Trophoblast cell (in vitro differentiated cells and primary cell): ENCODE data around the gene TMOD1.

Experiments used
- DNase-seq, 2 donors: peaks; one replicate each; pipeline ENCODE4 v3.0.0-alpha.2; 2016
- H2AFZ ChIP-seq: 2 replicates; pipeline ENCODE4 v1.6.1; 2013; ENCODE audit warnings: low read length, moderate library complexity, mild to moderate bottlenecking; ENCODE audit not compliant: insufficient read depth, poor library complexity
- H2AK5ac ChIP-seq: 2 replicates; pipeline ENCODE4 v1.6.1; 2013; ENCODE audit warnings: mild to moderate bottlenecking, low read length
- H2BK120ac ChIP-seq: 2 replicates; pipeline ENCODE4 v1.6.1; 2013; ENCODE audit warnings: low read length, mild to moderate bottlenecking, moderate library complexity; ENCODE audit not compliant: insufficient read depth, poor library complexity
- H2BK12ac ChIP-seq: 2 replicates; pipeline ENCODE4 v1.6.1; 2013; ENCODE audit warnings: mild to moderate bottlenecking, low read length, moderate library complexity
- H2BK5ac ChIP-seq: 2 replicates; pipeline ENCODE4 v1.6.1; 2013; ENCODE audit warnings: low read length, low read depth, moderate library complexity, mild to moderate bottlenecking; ENCODE audit not compliant: poor library complexity
- H3K14ac ChIP-seq: 2 replicates; pipeline ENCODE4 v1.6.1; 2013; ENCODE audit warnings: mild to moderate bottlenecking, low read length
- H3K18ac ChIP-seq: 2 replicates; pipeline ENCODE4 v1.6.1; 2013; ENCODE audit warnings: mild to moderate bottlenecking, low read length
- H3K23ac ChIP-seq: 2 replicates; pipeline ENCODE4 v1.6.1; 2013; ENCODE audit warnings: low read length
- H3K27ac ChIP-seq: 2 replicates; pipeline ENCODE4 v1.5.1; 2013; ENCODE audit warnings: low read depth, mild to moderate bottlenecking, inconsistent platforms, low read length, moderate library complexity
- H3K27me3 ChIP-seq: 2 replicates; pipeline ENCODE4 v1.6.1; 2013; ENCODE audit warnings: inconsistent platforms, mild to moderate bottlenecking, low read length, moderate library complexity; ENCODE audit not compliant: insufficient read depth
- H3K36me3 ChIP-seq, 2 experiments: 1 replicate in 1 of 2; 2 replicates in 1 of 2; pipeline ENCODE4 v1.6.1; 2013; ENCODE audit warnings: low read length in 2 of 2, mild to moderate bottlenecking in 2 of 2, moderate library complexity in 1 of 2; ENCODE audit not compliant: insufficient read depth in 2 of 2, control insufficient read depth in 1 of 2
- H3K4ac ChIP-seq: 2 replicates; pipeline ENCODE4 v1.6.1; 2013; ENCODE audit warnings: low read depth, mild to moderate bottlenecking, low read length, moderate library complexity
- H3K4me1 ChIP-seq, 2 experiments: 1 replicate in 1 of 2; 2 replicates in 1 of 2; pipeline ENCODE4 v1.6.1; 2013; ENCODE audit warnings: low read length in 2 of 2, mild to moderate bottlenecking in 2 of 2, moderate library complexity in 1 of 2; ENCODE audit not compliant: insufficient read depth in 2 of 2, control insufficient read depth in 1 of 2
- H3K4me2 ChIP-seq: 2 replicates; pipeline ENCODE4 v1.6.1; 2013; ENCODE audit warnings: inconsistent platforms, mild to moderate bottlenecking, low read length, moderate library complexity
- H3K4me3 ChIP-seq: 2 replicates; pipeline ENCODE4 v1.5.1; 2013; ENCODE audit warnings: mild to moderate bottlenecking, low read depth, low read length, inconsistent platforms
- H3K79me1 ChIP-seq: one replicate; pipeline ENCODE4 v1.6.1; 2013; ENCODE audit warnings: low read length
- H3K79me2 ChIP-seq: 2 replicates; pipeline ENCODE4 v1.6.1; 2013; ENCODE audit warnings: low read length, mild to moderate bottlenecking; ENCODE audit not compliant: control insufficient read depth, insufficient read depth, poor library complexity
- H3K9ac ChIP-seq: 2 replicates; pipeline ENCODE4 v1.6.1; 2013; ENCODE audit warnings: mild to moderate bottlenecking, low read length
- H3K9me3 ChIP-seq: 2 replicates; pipeline ENCODE4 v1.6.1; 2013; ENCODE audit warnings: low read depth, mild to moderate bottlenecking, control low read depth, inconsistent platforms, low read length; ENCODE audit not compliant: insufficient read depth
- H4K12ac ChIP-seq: 2 replicates; pipeline ENCODE4 v1.6.1; 2013; ENCODE audit warnings: low read depth, mild to moderate bottlenecking, low read length, moderate library complexity
- H4K8ac ChIP-seq: 2 replicates; pipeline ENCODE4 v1.6.1; 2013; ENCODE audit warnings: low read depth, mild to moderate bottlenecking, low read length, moderate library complexity
- H4K91ac ChIP-seq: one replicate; pipeline ENCODE4 v1.6.1; 2013; ENCODE audit warnings: low read depth, mild to moderate bottlenecking, low read length, moderate library complexity
- WGBS: extraction: QIAGEN DNeasy Blood & Tissue Kit; methylation state at CpG from one replicate; pipeline ENCODE4 v1.1.7; 2013; ENCODE audit warnings: missing lambda C conversion rate; ENCODE audit not compliant: insufficient read length, insufficient coverage; ENCODE audit errors: extremely low coverage; 5-methylcytosine and 5-hydroxymethylcytosine counted together

Gene TMOD1

GRCh38 chr9:97557606-97558095, 56.2 kb downstream of the TMOD1 start:
- Histone ChIP-seq H3K27me3 (no peaks in the 10 kb centered on the region), H3K4me2 (no peak overlapping the region), H4K8ac (no peak overlapping the region), H2BK12ac (no peak overlapping the region), H3K4me1 (no peaks in the 10 kb centered on the region), H3K4me3 (no peak overlapping the region), H3K79me1 (no peaks in the 10 kb centered on the region), H3K9me3 (no peaks in the 10 kb centered on the region), H4K91ac (no peak overlapping the region), H2BK5ac (no peak overlapping the region), H3K9ac (no peak overlapping the region), H3K36me3 (no peaks in the 10 kb centered on the region), H3K79me2 (no peaks in the 10 kb centered on the region), H2AK5ac (no peak overlapping the region), H3K27ac (no peak overlapping the region), H3K18ac (no peak overlapping the region), H3K14ac (no peak overlapping the region), H3K4ac (no peak overlapping the region), H3K23ac (no peak overlapping the region), H4K12ac (no peak overlapping the region), H2BK120ac (no peak overlapping the region), H2AFZ (no peak overlapping the region)
- DNase-seq, result no peak
- no CpG with 5 or more reads among the region's 7 CpGs for WGBS

- Histone ChIP-seq H2AFZ (no peak overlapping the region), H2AK5ac (no peak overlapping the region), H3K14ac (no peak overlapping the region), H4K91ac (no peak overlapping the region), H3K36me3 (no peaks in the 10 kb centered on the region), H3K27me3 (no peaks in the 10 kb centered on the region), H3K4ac (no peak overlapping the region), H2BK12ac (no peak overlapping the region), H4K8ac (no peak overlapping the region), H3K4me3 (no peak overlapping the region), H3K9ac (no peak overlapping the region), H3K27ac (no peak overlapping the region), H3K79me1 (no peaks in the 10 kb centered on the region), H3K9me3 (no peaks in the 10 kb centered on the region), H3K79me2 (no peaks in the 10 kb centered on the region), H3K4me2 (no peak overlapping the region), H3K18ac (no peak overlapping the region), H2BK5ac (no peak overlapping the region), H3K23ac (no peak overlapping the region), H3K4me1 (no peaks in the 10 kb centered on the region), H4K12ac (no peak overlapping the region), H2BK120ac (no peak overlapping the region)
- no CpG with 5 or more reads among the region's 3 CpGs for WGBS
- DNase-seq, result no peak
Observed at GRCh38 chr9:97558701-97559101, 57.2 kb downstream of the TMOD1 start.

GRCh38 chr9:97559111-97559514, 57.6 kb downstream of the TMOD1 start:
- no CpG with 5 or more reads among the region's 10 CpGs for WGBS
- H3K14ac ChIP-seq, result no peak overlapping the region
- no peak overlapping the region for H2BK120ac ChIP-seq
- no peak overlapping the region for H2AFZ ChIP-seq
- no peak overlapping the region for H3K27ac ChIP-seq
- no peak for DNase-seq
- H3K4ac ChIP-seq, result no peak overlapping the region
- H4K91ac ChIP-seq, result no peak overlapping the region
- H3K9ac ChIP-seq, result no peak overlapping the region
- no peak overlapping the region for H3K18ac ChIP-seq
- H2BK12ac ChIP-seq, result no peak overlapping the region
- no peaks in the 10 kb centered on the region for H3K27me3 ChIP-seq
- H2AK5ac ChIP-seq, result no peak overlapping the region
- H3K4me1 ChIP-seq, result no peaks in the 10 kb centered on the region
- H2BK5ac ChIP-seq, result no peak overlapping the region
- no peaks in the 10 kb centered on the region for H3K79me1 ChIP-seq
- H3K79me2 ChIP-seq, result no peaks in the 10 kb centered on the region
- H3K4me2 ChIP-seq, result no peak overlapping the region
- no peak overlapping the region for H4K12ac ChIP-seq
- H3K36me3 ChIP-seq, result no peaks in the 10 kb centered on the region
- H3K23ac ChIP-seq, result no peak overlapping the region
- no peaks in the 10 kb centered on the region for H3K9me3 ChIP-seq
- H3K4me3 ChIP-seq, result no peak overlapping the region
- no peak overlapping the region for H4K8ac ChIP-seq

GRCh38 chr9:97560154-97560553, 58.7 kb downstream of the TMOD1 start:
- WGBS, result no CpG with 5 or more reads among the region's 6 CpGs

More at GRCh38 chr9:97560154-97560553, 58.7 kb downstream of the TMOD1 start:
- Histone ChIP-seq H3K27ac (no peak overlapping the region), H2BK120ac (no peak overlapping the region), H3K4me3 (no peak overlapping the region), H3K79me2 (no peaks in the 10 kb centered on the region), H3K14ac (no peak overlapping the region), H2AK5ac (no peak overlapping the region), H3K23ac (no peak overlapping the region), H3K4me1 (no peaks in the 10 kb centered on the region), H3K4me2 (no peak overlapping the region), H4K12ac (no peak overlapping the region), H3K4ac (no peak overlapping the region), H3K36me3 (no peaks in the 10 kb centered on the region), H3K18ac (no peak overlapping the region), H4K91ac (no peak overlapping the region), H3K79me1 (no peaks in the 10 kb centered on the region), H2BK12ac (no peak overlapping the region), H2AFZ (no peak overlapping the region), H3K9ac (no peak overlapping the region), H3K9me3 (no peaks in the 10 kb centered on the region), H2BK5ac (no peak overlapping the region), H4K8ac (no peak overlapping the region), H3K27me3 (no peaks in the 10 kb centered on the region)
- no peak for DNase-seq
